Neutrophil (primary cell): Measurements from ENCODE around the gene ZNF445.
"Not testable (repeated sequence)": the region's sequence is repeated elsewhere in the genome, so short reads cannot be mapped to it uniquely, and the experiment has no call there.

ENCODE experiments used
- H3K27ac ChIP-seq: fragments of 200-600 bp; sonication (generic); 2 replicates; pipeline ENCODE4 v1.5.1; 2016; ENCODE audit warnings: mild to moderate bottlenecking, moderate library complexity
- H3K27me3 ChIP-seq: fragments of 200-600 bp; sonication (generic); 2 replicates; pipeline ENCODE4 v1.6.0; 2016; ENCODE audit warnings: mild to moderate bottlenecking
- H3K36me3 ChIP-seq: fragments of 200-600 bp; sonication (generic); 2 replicates; pipeline ENCODE4 v1.5.1; 2017
- H3K4me1 ChIP-seq, 2 experiments: fragments of 200-600 bp in 1 of 2; sonication (generic) in 1 of 2; 1 replicate in 1 of 2; 2 replicates in 1 of 2; pipeline versions ENCODE4 v1.5.1 to v1.6.1; 2013 to 2016; ENCODE audit warnings: low read depth in 1 of 2, low read length in 1 of 2, mild to moderate bottlenecking in 1 of 2, moderate library complexity in 1 of 2; ENCODE audit not compliant: control insufficient read depth in 1 of 2, insufficient read depth in 1 of 2
- H3K4me3 ChIP-seq, 2 experiments: fragments of 200-600 bp in 1 of 2; sonication (generic) in 1 of 2; 1 replicate in 1 of 2; 2 replicates in 1 of 2; pipeline ENCODE4 v1.5.1; 2013 to 2016; ENCODE audit warnings: low read depth in 1 of 2, low read length in 1 of 2, mild to moderate bottlenecking in 1 of 2, moderate library complexity in 1 of 2
- H3K9me3 ChIP-seq: fragments of 200-600 bp; sonication (generic); 2 replicates; pipeline ENCODE4 v1.5.1; 2016
- CTCF ChIP-seq: fragments of 200-600 bp; sonication (generic); IDR thresholded peaks from 2 replicates; pipeline ENCODE4 v1.5.1; 2016; ENCODE audit warnings: antibody characterized with exemption

ZNF445 gene

GRCh38 chr3:44419923-44420650 is 57.4 kb downstream of the ZNF445 start:
- H3K36me3 ChIP-seq: peaks cover 38% of the 10 kb centered on the region
- H3K27me3 ChIP-seq: no peaks in the 10 kb centered on the region
- TF ChIP-seq CTCF: no peak

GRCh38 chr3:44419116-44419922 is 58.2 kb downstream of the ZNF445 start:
- Histone ChIP-seq H3K36me3 (peaks cover 42% of the 10 kb centered on the region), H3K27ac (no peak overlapping the region), H3K4me3 (no peak overlapping the region), H3K27me3 (no peaks in the 10 kb centered on the region), H3K9me3 (no peaks in the 10 kb centered on the region), H3K4me1 (no peaks in the 10 kb centered on the region)
- no peak for TF ChIP-seq CTCF

More at GRCh38 chr3:44419923-44420650, 57.4 kb downstream of the ZNF445 start:
- Histone ChIP-seq H3K27ac (no peak overlapping the region), H3K4me3 (no peak overlapping the region), H3K4me1 (no peaks in the 10 kb centered on the region), H3K9me3 (no peaks in the 10 kb centered on the region)

- no peak for TF ChIP-seq CTCF
- no peak overlapping the region for H3K4me3 ChIP-seq
- H3K36me3 ChIP-seq: peaks cover 45% of the 10 kb centered on the region
- H3K9me3 ChIP-seq: no peaks in the 10 kb centered on the region
- H3K27me3 ChIP-seq: no peaks in the 10 kb centered on the region
- no peak overlapping the region for H3K27ac ChIP-seq
- no peaks in the 10 kb centered on the region for H3K4me1 ChIP-seq
Observed at GRCh38 chr3:44418549-44418948, 58.9 kb downstream of the ZNF445 start.

- H3K9me3 ChIP-seq: not testable (repeated sequence)
Observed at GRCh38 chr3:44418118-44418517, 59.4 kb downstream of the ZNF445 start.

GRCh38 chr3:44416031-44417030 is 61.1 kb downstream of the ZNF445 start:
- H3K27me3 ChIP-seq: no peaks in the 10 kb centered on the region
- peaks cover 38% of the 10 kb centered on the region for H3K36me3 ChIP-seq
- H3K27ac ChIP-seq: no peak overlapping the region
- no peak overlapping the region for H3K4me3 ChIP-seq
- no peak for TF ChIP-seq CTCF
- H3K9me3 ChIP-seq: no peaks in the 10 kb centered on the region
- no peaks in the 10 kb centered on the region for H3K4me1 ChIP-seq

More at GRCh38 chr3:44418118-44418517, 59.4 kb downstream of the ZNF445 start:
- H3K36me3 ChIP-seq: peaks cover 45% of the 10 kb centered on the region
- not testable (repeated sequence) for H3K4me1 ChIP-seq, H3K27me3 ChIP-seq, H3K27ac ChIP-seq, H3K4me3 ChIP-seq
